WTC11 (cell line): Measurements from ENCODE around the gene MTOR. TPM values are rescaled to one million over a fixed set of nuclear protein-coding genes. Genes with fewer than 3 reads are reported as not detected.
A peak's percentile ranks its signal among the peaks of the same experiment; 100 is the strongest.

Source experiments
- ATAC-seq: fragments of 200-7000 bp; cut with Tn5 transposase; 2 replicates; pipeline ENCODE4 v1.10.0; 2021; ENCODE audit warnings: mild to moderate bottlenecking, moderate library complexity
- CTCF ChIA-PET: fragments of 300-600 bp; sonication (Branson Sonifier 250); formaldehyde crosslinking; loops from one replicate; lab custom pipeline; 2021; ENCODE audit warnings: antibody characterized with exemption; lab: Charles Lee
- POLR2A ChIA-PET: fragments of 350-600 bp; sonication (Branson Sonifier 250); formaldehyde crosslinking; loops from one replicate; lab custom pipeline; 2021; ENCODE audit warnings: antibody characterized with exemption; lab: Charles Lee
- DNase-seq: peaks from one replicate; pipeline ENCODE4 v3.0.0; 2021; ENCODE audit warnings: low spot score
- H3K27ac Mint-ChIP-seq: 2 replicates; pipeline ENCODE4 v1.8.0; 2021; ENCODE audit warnings: mixed read lengths
- H3K27me3 Mint-ChIP-seq: 2 replicates; pipeline ENCODE4 v1.8.0; 2021; ENCODE audit warnings: low read depth, mild to moderate bottlenecking, moderate library complexity, mixed read lengths
- H3K36me3 Mint-ChIP-seq: 2 replicates; pipeline ENCODE4 v1.8.0; 2021; ENCODE audit warnings: mixed read lengths
- H3K4me1 Mint-ChIP-seq: 2 replicates; pipeline ENCODE4 v1.8.0; 2022; ENCODE audit warnings: mixed read lengths
- H3K4me3 Mint-ChIP-seq: 2 replicates; pipeline ENCODE4 v1.8.0; 2021; ENCODE audit warnings: mild to moderate bottlenecking, moderate library complexity, mixed read lengths
- H3K9me3 Mint-ChIP-seq: 2 replicates; pipeline ENCODE4 v1.8.0; 2021; ENCODE audit warnings: mixed read lengths
- EMX1 ChIP-seq: fragments of 250-450 bp; sonication (Bioruptor Pico); IDR thresholded peaks from 2 replicates; pipeline ENCODE4 v1.8.0; 2021; ENCODE audit warnings: mild to moderate bottlenecking
- ESRRA ChIP-seq: sonication (generic); formaldehyde crosslinking; IDR thresholded peaks from 2 replicates; pipeline ENCODE4 v1.8.1; 2022; ENCODE audit warnings: mild to moderate bottlenecking, missing genetic modification reagents, borderline replicate concordance
- GRHL2 ChIP-seq: fragments of 250-450 bp; sonication (Bioruptor Pico); IDR thresholded peaks from 2 replicates; pipeline ENCODE4 v1.8.0; 2022; ENCODE audit warnings: mild to moderate bottlenecking, moderate library complexity; ENCODE audit not compliant: insufficient replicate concordance, severe bottlenecking
- GTF2I ChIP-seq: fragments of 250-450 bp; sonication (Bioruptor Pico); conservative IDR thresholded peaks from 2 replicates; pipeline ENCODE4 v1.4.0; 2021; ENCODE audit warnings: mild to moderate bottlenecking
- IRF2 ChIP-seq: sonication (generic); formaldehyde crosslinking; IDR thresholded peaks from 2 replicates; pipeline ENCODE4 v1.8.0; 2022; ENCODE audit warnings: low read depth, missing genetic modification reagents, borderline replicate concordance
- JAZF1 ChIP-seq: fragments of 250-450 bp; sonication (Bioruptor Pico); IDR thresholded peaks from 2 replicates; pipeline ENCODE4 v1.9.0; 2021; ENCODE audit warnings: moderate library complexity, mild to moderate bottlenecking, inconsistent platforms
- JUN ChIP-seq: sonication (generic); formaldehyde crosslinking; IDR thresholded peaks from 2 replicates; pipeline ENCODE4 v1.8.0; 2023; ENCODE audit warnings: mild to moderate bottlenecking, missing genetic modification reagents
- NFE2L1 ChIP-seq: sonication (generic); formaldehyde crosslinking; IDR thresholded peaks from 2 replicates; pipeline ENCODE4 v1.8.1; 2023; ENCODE audit warnings: missing genetic modification reagents
- SMAD4 ChIP-seq: sonication (generic); formaldehyde crosslinking; IDR thresholded peaks from 2 replicates; pipeline ENCODE4 v1.8.0; 2022; ENCODE audit warnings: mild to moderate bottlenecking, missing genetic modification reagents
- TCF7 ChIP-seq: sonication (generic); formaldehyde crosslinking; IDR thresholded peaks from 2 replicates; pipeline ENCODE4 v1.8.0; 2022; ENCODE audit warnings: mild to moderate bottlenecking, low read depth, missing genetic modification reagents, moderate library complexity
- TEAD4 ChIP-seq: sonication (generic); formaldehyde crosslinking; IDR thresholded peaks from 2 replicates; pipeline ENCODE4 v1.8.0; 2022; ENCODE audit warnings: mild to moderate bottlenecking, missing genetic modification reagents
- ZNF138 ChIP-seq: sonication (generic); formaldehyde crosslinking; conservative IDR thresholded peaks from 2 replicates; pipeline ENCODE4 v1.8.1; 2022; ENCODE audit warnings: mild to moderate bottlenecking, moderate library complexity, missing genetic modification reagents
- ZNF396 ChIP-seq: fragments of 250-450 bp; sonication (Bioruptor Pico); IDR thresholded peaks from 2 replicates; pipeline ENCODE4 v1.8.0; 2021; ENCODE audit warnings: mild to moderate bottlenecking, moderate library complexity, borderline replicate concordance
- ZNF423 ChIP-seq: fragments of 250-450 bp; sonication (Bioruptor Pico); IDR thresholded peaks from 2 replicates; pipeline ENCODE4 v2.1.2; 2022; ENCODE audit warnings: mild to moderate bottlenecking, moderate library complexity
- total RNA-seq: library from RNA; stranded (reverse); gene quantifications from 3 replicates; pipeline ENCODE4 v1.2.3, GENCODE V29; 2021
- TF ChIP-seq, protein P1 (sequence below): sonication (generic); formaldehyde crosslinking; IDR thresholded peaks from 2 replicates; pipeline ENCODE4 v1.8.1; 2023; ENCODE audit warnings: mild to moderate bottlenecking, moderate library complexity, missing genetic modification reagents
- TF ChIP-seq, protein P2 (sequence below): fragments of 250-450 bp; sonication (Bioruptor Pico); IDR thresholded peaks from 2 replicates; pipeline ENCODE4 v1.9.0; 2021; ENCODE audit warnings: mild to moderate bottlenecking
- TF ChIP-seq, protein P3 (sequence below): sonication (generic); formaldehyde crosslinking; IDR thresholded peaks from 2 replicates; pipeline ENCODE4 v1.8.0; 2022; ENCODE audit warnings: mild to moderate bottlenecking, missing genetic modification reagents
- TF ChIP-seq, protein P4 (sequence below): fragments of 250-450 bp; sonication (Bioruptor Pico); IDR thresholded peaks from 2 replicates; pipeline ENCODE4 v1.9.0; 2021; ENCODE audit warnings: mild to moderate bottlenecking, borderline replicate concordance
- TF ChIP-seq, protein P5 (sequence below): sonication (generic); formaldehyde crosslinking; IDR thresholded peaks from 2 replicates; pipeline ENCODE4 v1.8.0; 2023; ENCODE audit warnings: missing genetic modification reagents, mild to moderate bottlenecking, borderline replicate concordance
- TF ChIP-seq, protein P6 (sequence below): sonication (generic); formaldehyde crosslinking; IDR thresholded peaks from 2 replicates; pipeline ENCODE4 v1.8.1; 2022; ENCODE audit warnings: low read depth, mild to moderate bottlenecking, moderate library complexity, missing genetic modification reagents, borderline replicate concordance

Gene MTOR
- total RNA-seq, 1 experiment from 2014 or later = 65.0 TPM

DNA sequence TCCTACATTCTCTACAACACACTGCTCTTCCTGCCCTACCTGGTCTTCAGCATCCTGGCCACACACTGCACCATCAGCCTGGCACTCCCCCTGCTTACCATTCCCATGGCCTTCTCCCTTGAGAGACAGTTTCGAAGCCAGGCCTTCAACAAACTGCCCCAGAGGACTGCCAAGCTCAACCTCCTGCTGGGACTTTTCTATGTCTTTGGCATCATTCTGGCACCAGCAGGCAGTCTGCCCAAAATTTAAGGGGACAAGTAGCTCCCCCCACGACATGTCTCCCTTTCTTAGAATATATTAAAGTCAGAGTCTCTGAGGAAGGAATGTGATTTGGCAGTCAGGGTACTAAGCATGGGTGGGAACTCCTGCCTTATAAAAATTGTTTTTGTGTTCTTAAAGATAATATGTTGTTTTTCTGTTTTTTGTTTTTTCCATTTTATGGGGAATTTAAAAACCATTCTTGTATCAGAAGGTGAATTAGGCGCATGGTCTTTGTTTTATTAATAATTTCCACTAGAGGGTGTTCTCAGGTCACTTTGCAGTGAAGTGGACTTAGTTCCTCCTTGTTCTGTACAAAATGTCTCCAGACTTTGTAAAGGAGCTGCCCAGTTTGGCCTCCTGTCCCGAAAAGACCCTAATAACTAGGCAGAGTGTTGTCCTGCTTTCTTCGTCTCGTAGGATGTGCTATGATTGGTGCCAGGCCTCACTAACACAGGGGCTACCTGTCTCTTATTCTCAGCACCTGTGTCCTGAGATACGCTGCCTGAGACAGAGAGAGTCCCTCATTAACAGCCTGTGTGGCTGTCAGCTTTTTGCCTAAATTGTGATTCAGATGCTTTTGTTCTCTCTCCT is 23.8 kb upstream of the MTOR start:
- Mint-ChIP-seq H3K27ac (peak overlapping the region; percentile 99), H3K9me3 (peaks cover 7% of the 10 kb centered on the region), H3K4me1 (peaks cover 54% of the 10 kb centered on the region), H3K4me3 (peak overlapping the region; percentile 45), H3K36me3 (peaks cover 33% of the 10 kb centered on the region), H3K27me3 (no peaks in the 10 kb centered on the region)
- no peak for ATAC-seq
- DNase-seq = no peak
- CTCF ChIA-PET = interaction anchor here (0.5 to 1.7 kb wide), 13 partner anchors 10 to 422 kb away, joined by 3 to 12 read pairs (median 4); partner anchors contain the start of genes DISP3 and UBIAD1
- TF ChIP-seq GTF2I (CRISPR knock-in tag) (no peak), TEAD4 (no peak), EMX1 (CRISPR knock-in tag) (no peak), TCF7 (no peak), SMAD4 (CRISPR knock-in tag) (no peak), ZNF423 (CRISPR knock-in tag) (no peak), JUN (CRISPR knock-in tag) (no peak), ESRRA (no peak), JAZF1 (CRISPR knock-in tag) (no peak), ZNF138 (CRISPR knock-in tag) (no peak), ZNF396 (CRISPR knock-in tag) (no peak), GRHL2 (CRISPR knock-in tag) (no peak), NFE2L1 (no peak), IRF2 (CRISPR knock-in tag) (no peak)
- TF ChIP-seq, protein P1, sequence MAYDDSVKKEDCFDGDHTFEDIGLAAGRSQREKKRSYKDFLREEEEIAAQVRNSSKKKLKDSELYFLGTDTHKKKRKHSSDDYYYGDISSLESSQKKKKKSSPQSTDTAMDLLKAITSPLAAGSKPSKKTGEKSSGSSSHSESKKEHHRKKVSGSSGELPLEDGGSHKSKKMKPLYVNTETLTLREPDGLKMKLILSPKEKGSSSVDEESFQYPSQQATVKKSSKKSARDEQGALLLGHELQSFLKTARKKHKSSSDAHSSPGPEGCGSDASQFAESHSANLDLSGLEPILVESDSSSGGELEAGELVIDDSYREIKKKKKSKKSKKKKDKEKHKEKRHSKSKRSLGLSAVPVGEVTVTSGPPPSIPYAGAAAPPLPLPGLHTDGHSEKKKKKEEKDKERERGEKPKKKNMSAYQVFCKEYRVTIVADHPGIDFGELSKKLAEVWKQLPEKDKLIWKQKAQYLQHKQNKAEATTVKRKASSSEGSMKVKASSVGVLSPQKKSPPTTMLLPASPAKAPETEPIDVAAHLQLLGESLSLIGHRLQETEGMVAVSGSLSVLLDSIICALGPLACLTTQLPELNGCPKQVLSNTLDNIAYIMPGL (CRISPR knock-in tag) = no peak
- TF ChIP-seq, protein P2, sequence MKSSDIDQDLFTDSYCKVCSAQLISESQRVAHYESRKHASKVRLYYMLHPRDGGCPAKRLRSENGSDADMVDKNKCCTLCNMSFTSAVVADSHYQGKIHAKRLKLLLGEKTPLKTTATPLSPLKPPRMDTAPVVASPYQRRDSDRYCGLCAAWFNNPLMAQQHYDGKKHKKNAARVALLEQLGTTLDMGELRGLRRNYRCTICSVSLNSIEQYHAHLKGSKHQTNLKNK (CRISPR knock-in tag) = no peak
- TF ChIP-seq, protein P3, sequence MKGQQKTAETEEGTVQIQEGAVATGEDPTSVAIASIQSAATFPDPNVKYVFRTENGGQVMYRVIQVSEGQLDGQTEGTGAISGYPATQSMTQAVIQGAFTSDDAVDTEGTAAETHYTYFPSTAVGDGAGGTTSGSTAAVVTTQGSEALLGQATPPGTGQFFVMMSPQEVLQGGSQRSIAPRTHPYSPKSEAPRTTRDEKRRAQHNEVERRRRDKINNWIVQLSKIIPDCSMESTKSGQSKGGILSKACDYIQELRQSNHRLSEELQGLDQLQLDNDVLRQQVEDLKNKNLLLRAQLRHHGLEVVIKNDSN (CRISPR knock-in tag) = no peak
- TF ChIP-seq, protein P4, sequence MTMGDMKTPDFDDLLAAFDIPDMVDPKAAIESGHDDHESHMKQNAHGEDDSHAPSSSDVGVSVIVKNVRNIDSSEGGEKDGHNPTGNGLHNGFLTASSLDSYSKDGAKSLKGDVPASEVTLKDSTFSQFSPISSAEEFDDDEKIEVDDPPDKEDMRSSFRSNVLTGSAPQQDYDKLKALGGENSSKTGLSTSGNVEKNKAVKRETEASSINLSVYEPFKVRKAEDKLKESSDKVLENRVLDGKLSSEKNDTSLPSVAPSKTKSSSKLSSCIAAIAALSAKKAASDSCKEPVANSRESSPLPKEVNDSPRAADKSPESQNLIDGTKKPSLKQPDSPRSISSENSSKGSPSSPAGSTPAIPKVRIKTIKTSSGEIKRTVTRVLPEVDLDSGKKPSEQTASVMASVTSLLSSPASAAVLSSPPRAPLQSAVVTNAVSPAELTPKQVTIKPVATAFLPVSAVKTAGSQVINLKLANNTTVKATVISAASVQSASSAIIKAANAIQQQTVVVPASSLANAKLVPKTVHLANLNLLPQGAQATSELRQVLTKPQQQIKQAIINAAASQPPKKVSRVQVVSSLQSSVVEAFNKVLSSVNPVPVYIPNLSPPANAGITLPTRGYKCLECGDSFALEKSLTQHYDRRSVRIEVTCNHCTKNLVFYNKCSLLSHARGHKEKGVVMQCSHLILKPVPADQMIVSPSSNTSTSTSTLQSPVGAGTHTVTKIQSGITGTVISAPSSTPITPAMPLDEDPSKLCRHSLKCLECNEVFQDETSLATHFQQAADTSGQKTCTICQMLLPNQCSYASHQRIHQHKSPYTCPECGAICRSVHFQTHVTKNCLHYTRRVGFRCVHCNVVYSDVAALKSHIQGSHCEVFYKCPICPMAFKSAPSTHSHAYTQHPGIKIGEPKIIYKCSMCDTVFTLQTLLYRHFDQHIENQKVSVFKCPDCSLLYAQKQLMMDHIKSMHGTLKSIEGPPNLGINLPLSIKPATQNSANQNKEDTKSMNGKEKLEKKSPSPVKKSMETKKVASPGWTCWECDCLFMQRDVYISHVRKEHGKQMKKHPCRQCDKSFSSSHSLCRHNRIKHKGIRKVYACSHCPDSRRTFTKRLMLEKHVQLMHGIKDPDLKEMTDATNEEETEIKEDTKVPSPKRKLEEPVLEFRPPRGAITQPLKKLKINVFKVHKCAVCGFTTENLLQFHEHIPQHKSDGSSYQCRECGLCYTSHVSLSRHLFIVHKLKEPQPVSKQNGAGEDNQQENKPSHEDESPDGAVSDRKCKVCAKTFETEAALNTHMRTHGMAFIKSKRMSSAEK = no peak
- TF ChIP-seq, protein P5, sequence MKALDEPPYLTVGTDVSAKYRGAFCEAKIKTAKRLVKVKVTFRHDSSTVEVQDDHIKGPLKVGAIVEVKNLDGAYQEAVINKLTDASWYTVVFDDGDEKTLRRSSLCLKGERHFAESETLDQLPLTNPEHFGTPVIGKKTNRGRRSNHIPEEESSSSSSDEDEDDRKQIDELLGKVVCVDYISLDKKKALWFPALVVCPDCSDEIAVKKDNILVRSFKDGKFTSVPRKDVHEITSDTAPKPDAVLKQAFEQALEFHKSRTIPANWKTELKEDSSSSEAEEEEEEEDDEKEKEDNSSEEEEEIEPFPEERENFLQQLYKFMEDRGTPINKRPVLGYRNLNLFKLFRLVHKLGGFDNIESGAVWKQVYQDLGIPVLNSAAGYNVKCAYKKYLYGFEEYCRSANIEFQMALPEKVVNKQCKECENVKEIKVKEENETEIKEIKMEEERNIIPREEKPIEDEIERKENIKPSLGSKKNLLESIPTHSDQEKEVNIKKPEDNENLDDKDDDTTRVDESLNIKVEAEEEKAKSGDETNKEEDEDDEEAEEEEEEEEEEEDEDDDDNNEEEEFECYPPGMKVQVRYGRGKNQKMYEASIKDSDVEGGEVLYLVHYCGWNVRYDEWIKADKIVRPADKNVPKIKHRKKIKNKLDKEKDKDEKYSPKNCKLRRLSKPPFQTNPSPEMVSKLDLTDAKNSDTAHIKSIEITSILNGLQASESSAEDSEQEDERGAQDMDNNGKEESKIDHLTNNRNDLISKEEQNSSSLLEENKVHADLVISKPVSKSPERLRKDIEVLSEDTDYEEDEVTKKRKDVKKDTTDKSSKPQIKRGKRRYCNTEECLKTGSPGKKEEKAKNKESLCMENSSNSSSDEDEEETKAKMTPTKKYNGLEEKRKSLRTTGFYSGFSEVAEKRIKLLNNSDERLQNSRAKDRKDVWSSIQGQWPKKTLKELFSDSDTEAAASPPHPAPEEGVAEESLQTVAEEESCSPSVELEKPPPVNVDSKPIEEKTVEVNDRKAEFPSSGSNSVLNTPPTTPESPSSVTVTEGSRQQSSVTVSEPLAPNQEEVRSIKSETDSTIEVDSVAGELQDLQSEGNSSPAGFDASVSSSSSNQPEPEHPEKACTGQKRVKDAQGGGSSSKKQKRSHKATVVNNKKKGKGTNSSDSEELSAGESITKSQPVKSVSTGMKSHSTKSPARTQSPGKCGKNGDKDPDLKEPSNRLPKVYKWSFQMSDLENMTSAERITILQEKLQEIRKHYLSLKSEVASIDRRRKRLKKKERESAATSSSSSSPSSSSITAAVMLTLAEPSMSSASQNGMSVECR = no peak
- TF ChIP-seq, protein P6, sequence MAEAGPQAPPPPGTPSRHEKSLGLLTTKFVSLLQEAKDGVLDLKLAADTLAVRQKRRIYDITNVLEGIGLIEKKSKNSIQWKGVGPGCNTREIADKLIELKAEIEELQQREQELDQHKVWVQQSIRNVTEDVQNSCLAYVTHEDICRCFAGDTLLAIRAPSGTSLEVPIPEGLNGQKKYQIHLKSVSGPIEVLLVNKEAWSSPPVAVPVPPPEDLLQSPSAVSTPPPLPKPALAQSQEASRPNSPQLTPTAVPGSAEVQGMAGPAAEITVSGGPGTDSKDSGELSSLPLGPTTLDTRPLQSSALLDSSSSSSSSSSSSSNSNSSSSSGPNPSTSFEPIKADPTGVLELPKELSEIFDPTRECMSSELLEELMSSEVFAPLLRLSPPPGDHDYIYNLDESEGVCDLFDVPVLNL (CRISPR knock-in tag) = no peak
- POLR2A ChIA-PET = interaction anchor here (0.6 to 0.7 kb wide), 2 partner anchors 24 to 220 kb away, joined by 3 read pairs; partner anchors contain the start of gene MTOR
